SU-DHL-6 (cell line): Measurements from ENCODE around the gene SCAPER.

ENCODE experiments used
- H2AFZ ChIP-seq: fragments of 200-600 bp; sonication (generic); 2 replicates; pipeline ENCODE4 v1.6.1; 2014; ENCODE audit warnings: low read depth, mild to moderate bottlenecking, moderate library complexity, mixed read lengths, antibody characterized with exemption, low read length; ENCODE audit not compliant: severe bottlenecking
- H3F3A ChIP-seq: fragments of 200-600 bp; shearing (Covaris generic); 2 replicates; pipeline ENCODE4 v1.6.0; 2016; ENCODE audit warnings: antibody characterized with exemption, mild to moderate bottlenecking; ENCODE audit not compliant: insufficient read depth
- H3K27ac ChIP-seq: fragments of 200-600 bp; sonication (generic); 2 replicates; pipeline ENCODE4 v1.5.1; 2016; ENCODE audit warnings: low read depth, mild to moderate bottlenecking, low read length, moderate library complexity, mixed read lengths
- H3K27me3 ChIP-seq: fragments of 200-600 bp; sonication (generic), shearing (Covaris generic); 2 replicates; pipeline ENCODE4 v1.6.0; 2014; ENCODE audit warnings: mild to moderate bottlenecking, low read length
- H3K36me3 ChIP-seq: fragments of 200-600 bp; sonication (generic); 2 replicates; pipeline ENCODE4 v1.6.1; 2014; ENCODE audit warnings: mild to moderate bottlenecking, low read length, mixed read lengths
- H3K4me2 ChIP-seq: fragments of 300-600, 200-600 bp; shearing (Covaris generic), sonication (generic); 2 replicates; pipeline ENCODE4 v1.6.0; 2014; ENCODE audit warnings: low read length, low read depth, mild to moderate bottlenecking; ENCODE audit not compliant: poor library complexity, severe bottlenecking
- H3K4me3 ChIP-seq: fragments of 200-600 bp; sonication (generic); 2 replicates; pipeline ENCODE4 v1.5.1; 2014; ENCODE audit warnings: antibody characterized with exemption, low read length, mild to moderate bottlenecking, mixed read lengths; ENCODE audit not compliant: insufficient read depth, poor library complexity, severe bottlenecking
- H3K79me2 ChIP-seq: fragments of 200-600 bp; sonication (generic); 2 replicates; pipeline ENCODE4 v1.6.1; 2014; ENCODE audit warnings: mild to moderate bottlenecking, low read length, moderate library complexity; ENCODE audit not compliant: insufficient read depth
- H3K9ac ChIP-seq: fragments of 200-600 bp; sonication (generic); 2 replicates; pipeline ENCODE4 v1.7.0; 2014; ENCODE audit warnings: mild to moderate bottlenecking, low read length
- H3K9me2 ChIP-seq: fragments of 200-600 bp; sonication (generic); replicated peaks from 2 replicates; pipeline ENCODE4 v1.6.1; 2014; ENCODE audit warnings: low read length; ENCODE audit not compliant: insufficient read depth
- H3K9me3 ChIP-seq: fragments of 200-600 bp; sonication (generic); 2 replicates; pipeline ENCODE4 v1.6.1; 2014; ENCODE audit warnings: low read length, mixed read lengths; ENCODE audit not compliant: insufficient read depth
- H4K20me1 ChIP-seq: fragments of 200-600 bp; sonication (generic); 2 replicates; pipeline ENCODE4 v1.6.1; 2014; ENCODE audit warnings: low read depth, mild to moderate bottlenecking, antibody characterized with exemption, low read length, moderate library complexity, mixed read lengths
- CTCF ChIP-seq: fragments of 200-600 bp; sonication (generic); IDR thresholded peaks from one replicate; pipeline ENCODE4 v1.5.1; 2017; ENCODE audit warnings: antibody characterized with exemption, mild to moderate bottlenecking, low read length, moderate library complexity; ENCODE audit not compliant: insufficient read depth, poor library complexity, severe bottlenecking
- EZH2phosphoT487 ChIP-seq: fragments of 200-600 bp; sonication (generic), shearing (Covaris generic); conservative IDR thresholded peaks from 2 replicates; pipeline ENCODE4 v1.6.1; 2018; ENCODE audit warnings: mild to moderate bottlenecking, antibody characterized with exemption, low read length, moderate library complexity, mixed read lengths

The SCAPER gene

GRCh38 chr15:76470691-76471090, 434.4 kb downstream of the SCAPER start:
- Histone ChIP-seq H3K9ac (no peak overlapping the region), H3K27ac (no peak overlapping the region), H3K79me2 (no peaks in the 10 kb centered on the region), H3K36me3 (no peaks in the 10 kb centered on the region), H3K27me3 (no peaks in the 10 kb centered on the region), H3K4me3 (no peak overlapping the region), H3K9me2 (no peaks in the 10 kb centered on the region), H3F3A (no peaks in the 10 kb centered on the region), H4K20me1 (no peaks in the 10 kb centered on the region), H3K4me2 (no peak overlapping the region), H2AFZ (no peak overlapping the region), H3K9me3 (no peaks in the 10 kb centered on the region)
- TF ChIP-seq EZH2phosphoT487 (no peak), CTCF (no peak)

- H3K9ac ChIP-seq, result no peak overlapping the region
- H3K36me3 ChIP-seq, result no peaks in the 10 kb centered on the region
- H4K20me1 ChIP-seq, result no peaks in the 10 kb centered on the region
- H3K27me3 ChIP-seq, result no peaks in the 10 kb centered on the region
- H3F3A ChIP-seq, result no peaks in the 10 kb centered on the region
- no peaks in the 10 kb centered on the region for H3K9me2 ChIP-seq
- no peaks in the 10 kb centered on the region for H3K79me2 ChIP-seq
- no peak for TF ChIP-seq EZH2phosphoT487
- TF ChIP-seq CTCF, result no peak
- H3K4me2 ChIP-seq, result no peak overlapping the region
- no peaks in the 10 kb centered on the region for H3K9me3 ChIP-seq
- no peak overlapping the region for H3K27ac ChIP-seq
- no peak overlapping the region for H3K4me3 ChIP-seq
- H2AFZ ChIP-seq, result no peak overlapping the region
Measured at GRCh38 chr15:76468722-76469121, 436.4 kb downstream of the SCAPER start.

GRCh38 chr15:76467136-76467535, 438.0 kb downstream of the SCAPER start:
- Histone ChIP-seq H3K4me2 (no peak overlapping the region), H3F3A (no peaks in the 10 kb centered on the region), H3K9me3 (no peaks in the 10 kb centered on the region), H4K20me1 (no peaks in the 10 kb centered on the region), H3K9me2 (no peaks in the 10 kb centered on the region), H3K9ac (no peak overlapping the region), H3K27ac (no peak overlapping the region), H2AFZ (no peak overlapping the region), H3K27me3 (no peaks in the 10 kb centered on the region), H3K36me3 (no peaks in the 10 kb centered on the region), H3K4me3 (no peak overlapping the region), H3K79me2 (no peaks in the 10 kb centered on the region)
- TF ChIP-seq CTCF (no peak), EZH2phosphoT487 (no peak)
